Measurements from ENCODE around the gene OSBPL8.

OSBPL8 gene

DNA sequence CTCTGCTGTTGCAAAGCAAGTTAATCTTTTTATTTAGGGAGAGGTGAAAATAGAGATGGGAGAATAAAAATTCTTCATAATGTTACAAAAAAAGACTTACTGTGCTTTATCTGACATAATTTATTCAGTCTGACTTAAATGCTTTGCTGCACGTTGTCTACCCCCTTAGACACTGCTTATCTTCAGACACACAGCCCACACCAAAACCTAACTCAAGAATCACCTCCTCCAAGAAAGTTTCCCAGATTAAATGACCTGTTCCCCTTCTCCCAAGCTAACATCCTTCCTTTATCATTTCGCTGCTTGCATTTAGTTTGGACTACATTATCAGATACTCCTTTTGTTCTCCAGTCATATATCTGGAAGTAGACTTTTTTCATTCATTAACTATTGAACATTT, 3.8 kb downstream of the OSBPL8 start:
- no peak for DNase-seq

DNA sequence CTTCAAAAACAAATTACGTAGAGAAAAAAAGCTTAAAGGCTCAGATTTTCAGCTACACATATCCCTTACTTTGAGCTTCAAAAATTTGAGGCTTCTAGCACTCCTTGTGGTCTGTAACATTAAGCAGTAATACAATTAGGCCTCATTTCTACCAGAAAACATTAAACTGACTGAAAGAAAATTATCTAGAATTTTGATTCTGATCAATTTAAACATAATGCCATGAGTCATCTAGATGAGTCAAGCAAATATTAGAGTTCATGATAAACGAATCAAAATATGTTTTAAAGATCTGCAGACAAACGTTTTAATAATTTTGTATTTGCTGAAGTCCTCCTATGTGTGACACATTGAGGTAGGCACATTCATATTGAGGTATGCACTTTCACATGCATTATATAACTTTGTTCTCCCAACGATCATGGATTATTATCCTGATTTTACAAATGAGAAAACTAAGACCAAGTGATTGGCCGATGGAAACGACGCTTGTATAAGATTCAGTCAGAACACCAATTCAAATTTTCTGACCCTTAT, 4.3 kb downstream of the OSBPL8 start:
- DNase-seq = no peak

- no peak for DNase-seq
These were observed 5.0 kb downstream of the OSBPL8 start for GRCh38 chr12:76554405-76555230.

- DNase-seq = no peak
These were observed 7.1 kb downstream of the OSBPL8 start for GRCh38 chr12:76552343-76552938.

GRCh38 chr12:76551482-76551888, 8.1 kb downstream of the OSBPL8 start:
- no peak for DNase-seq

GRCh38 chr12:76549131-76549530, 10.4 kb downstream of the OSBPL8 start:
- no peak for DNase-seq

DNA sequence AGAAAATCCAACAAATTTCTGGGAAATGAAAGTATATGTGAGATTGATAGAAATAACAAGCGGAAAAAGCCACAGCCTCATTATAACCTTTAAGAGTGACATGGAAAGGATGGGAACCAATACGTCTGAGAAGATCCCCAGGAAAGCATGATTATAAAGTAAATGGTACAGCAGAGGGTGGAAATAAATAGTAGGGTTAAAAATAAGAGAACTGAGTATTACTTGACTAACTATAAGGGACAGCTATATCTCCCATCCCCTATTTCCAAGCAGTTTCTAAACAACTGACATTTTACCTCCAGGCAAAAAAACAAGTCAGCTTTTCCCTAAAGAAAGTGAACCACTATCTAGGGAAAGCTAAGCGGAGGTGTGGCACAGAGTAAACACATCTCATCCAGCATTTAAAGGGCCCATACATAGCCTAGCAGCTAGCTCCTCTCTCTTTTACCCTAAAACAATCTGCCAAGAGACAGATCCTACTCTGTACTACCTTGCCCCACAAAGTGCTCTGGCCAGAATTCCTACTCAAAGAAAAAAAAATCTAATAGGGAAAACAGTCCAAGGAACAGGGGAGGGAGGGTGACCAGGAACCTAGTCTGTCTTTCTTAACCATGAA, 11.2 kb downstream of the OSBPL8 start:
- DNase-seq = no peak

DNA sequence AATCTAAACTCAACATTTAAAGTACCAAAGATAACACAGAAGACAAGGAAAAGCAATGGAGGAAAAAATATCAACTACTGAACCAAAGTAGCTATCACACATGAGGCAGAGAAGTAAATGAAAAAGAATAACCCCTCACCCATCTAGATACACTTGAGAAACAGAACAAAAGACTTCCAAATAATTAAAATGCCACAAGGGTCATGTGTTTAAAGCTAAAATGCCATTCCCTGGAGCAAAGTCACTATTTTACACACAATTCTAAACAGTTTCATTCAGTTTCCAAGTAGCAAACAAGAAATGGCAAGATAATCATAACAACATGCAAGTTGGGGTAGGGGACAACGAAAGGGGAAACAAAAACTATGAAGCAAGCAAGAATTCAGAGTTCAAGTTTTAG, 12.0 kb downstream of the OSBPL8 start:
- DNase-seq = no peak

DNA sequence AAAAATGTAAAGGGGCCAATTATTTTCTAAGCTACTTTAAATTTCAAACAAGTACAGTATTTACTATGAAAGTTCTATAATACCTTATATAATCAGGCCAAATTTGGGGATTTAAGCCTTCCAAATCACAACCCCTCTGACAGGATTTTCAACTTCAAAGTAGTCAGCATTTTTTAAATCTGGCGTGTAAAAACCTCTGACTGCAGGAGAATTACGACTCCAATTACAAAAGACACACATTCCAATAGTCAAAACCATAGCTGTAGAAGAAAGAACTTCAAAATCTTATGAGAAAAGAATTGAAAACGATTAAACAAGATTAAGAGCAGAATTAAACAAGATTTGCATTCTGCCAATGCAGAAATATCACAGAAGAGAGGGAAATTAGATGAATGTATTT, 12.7 kb downstream of the OSBPL8 start:
- no peak for DNase-seq

GRCh38 chr12:76545486-76545885, 14.1 kb downstream of the OSBPL8 start:
- DNase-seq = no peak

- no peak for DNase-seq
These were observed 14.8 kb downstream of the OSBPL8 start for GRCh38 chr12:76544601-76545261.

DNA sequence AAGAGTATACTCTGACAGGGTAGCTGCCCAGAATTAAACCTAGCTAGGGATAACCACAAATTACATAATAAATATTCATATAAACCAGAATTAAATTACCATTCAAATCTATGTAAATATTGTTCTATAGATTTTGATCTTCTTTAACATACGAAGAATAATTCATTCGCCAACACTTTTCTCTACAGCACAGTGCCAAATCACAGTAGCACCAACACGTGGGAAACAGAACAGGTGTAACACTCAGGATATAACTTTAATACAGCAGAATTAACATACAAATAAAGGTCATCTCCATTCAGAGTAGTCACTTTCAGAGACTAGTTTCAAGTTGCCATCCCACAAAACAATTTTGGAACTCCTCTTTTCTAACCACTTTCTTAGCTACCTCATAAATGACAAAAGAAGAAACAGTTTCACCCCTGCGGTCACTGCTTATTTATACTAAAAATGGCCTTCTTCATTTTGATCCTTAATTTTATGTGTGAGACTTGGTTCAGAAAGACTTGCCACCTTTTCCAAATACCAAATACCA, 15.7 kb downstream of the OSBPL8 start:
- no peak for DNase-seq

DNA sequence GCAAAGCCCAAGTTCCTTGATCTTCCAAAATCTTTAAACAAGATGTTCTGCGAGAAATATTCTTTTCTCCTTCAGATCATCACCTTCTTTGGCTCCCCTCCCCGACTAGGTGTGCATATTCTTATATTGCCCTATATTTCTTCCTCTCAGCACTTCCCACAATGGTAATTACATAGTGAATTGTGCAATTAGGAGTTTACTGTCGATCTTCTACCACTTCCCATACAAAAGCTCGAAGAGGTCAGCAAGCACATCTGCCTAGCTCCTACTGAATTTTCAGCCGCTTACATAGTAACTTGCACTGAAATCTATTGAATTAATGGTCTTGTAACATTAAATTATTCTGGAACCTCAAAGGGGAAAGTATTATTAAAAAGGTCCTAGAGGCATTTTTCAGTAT, 16.7 kb downstream of the OSBPL8 start:
- DNase-seq = no peak

GRCh38 chr12:76539727-76540126, 19.8 kb downstream of the OSBPL8 start:
- DNase-seq = no peak

DNA sequence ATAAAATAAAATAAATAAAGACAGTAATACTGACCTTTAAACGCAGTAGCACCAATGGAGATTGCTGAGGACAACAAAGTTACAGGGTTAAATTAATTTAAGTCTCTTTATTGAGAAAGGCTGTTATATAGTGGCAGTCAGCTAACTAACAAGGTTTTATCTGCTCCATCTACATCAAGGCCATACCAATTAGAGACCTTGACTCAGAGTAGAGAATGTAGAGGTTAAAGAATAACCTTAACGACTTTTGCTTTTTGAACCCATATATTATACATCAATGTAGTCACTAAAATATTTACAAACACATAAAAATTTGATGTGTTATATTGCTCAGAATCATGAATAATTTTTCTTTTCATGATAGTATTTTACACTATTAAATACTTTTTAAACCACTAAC, 21.6 kb downstream of the OSBPL8 start:
- DNase-seq = no peak

- no peak for DNase-seq
These were observed 23.0 kb downstream of the OSBPL8 start for GRCh38 chr12:76536546-76536945.

- DNase-seq = no peak
These were observed 24.4 kb downstream of the OSBPL8 start for GRCh38 chr12:76535170-76535569.

GRCh38 chr12:76533331-76533730, 26.2 kb downstream of the OSBPL8 start:
- no peak for DNase-seq

DNA sequence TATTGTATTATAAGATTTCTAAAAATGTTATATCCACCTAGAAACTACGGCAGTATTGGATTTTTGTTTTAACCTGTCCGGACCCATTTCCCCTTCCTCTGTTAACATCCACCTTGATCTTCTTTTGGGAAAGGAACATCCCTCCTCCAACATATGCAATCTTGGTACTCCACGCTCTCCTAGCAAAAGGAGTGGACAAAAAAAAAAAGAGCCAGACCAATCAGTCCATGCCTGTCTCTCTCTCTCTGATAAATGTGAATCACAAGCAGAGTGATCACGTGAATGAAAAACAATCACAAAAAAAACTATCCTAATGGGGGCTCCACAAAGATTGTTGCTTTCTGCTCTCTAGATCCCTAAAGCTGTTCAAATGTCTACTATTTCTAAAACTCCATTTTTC, 27.1 kb downstream of the OSBPL8 start:
- no peak for DNase-seq

- no peak for DNase-seq
These were observed 28.5 kb downstream of the OSBPL8 start for GRCh38 chr12:76531056-76531455.

DNA sequence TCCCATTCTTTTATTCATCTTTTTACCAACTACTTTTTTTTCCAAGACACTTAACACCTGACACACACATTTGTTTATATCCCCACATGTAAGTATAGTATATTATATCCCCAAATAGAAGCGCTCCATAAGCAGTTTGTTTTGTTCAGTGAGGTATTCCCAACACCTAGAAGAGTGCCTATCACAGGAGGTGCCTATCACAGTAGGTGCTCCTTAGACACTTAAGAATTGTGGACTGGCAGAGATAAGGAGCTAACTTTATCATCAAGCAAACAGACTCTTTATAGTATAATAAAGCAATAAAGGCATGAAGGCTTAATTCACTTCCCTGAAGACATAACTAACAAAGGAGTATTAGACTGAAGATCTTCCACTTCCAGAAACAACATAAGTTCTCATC, 29.1 kb downstream of the OSBPL8 start:
- no peak for DNase-seq

DNA sequence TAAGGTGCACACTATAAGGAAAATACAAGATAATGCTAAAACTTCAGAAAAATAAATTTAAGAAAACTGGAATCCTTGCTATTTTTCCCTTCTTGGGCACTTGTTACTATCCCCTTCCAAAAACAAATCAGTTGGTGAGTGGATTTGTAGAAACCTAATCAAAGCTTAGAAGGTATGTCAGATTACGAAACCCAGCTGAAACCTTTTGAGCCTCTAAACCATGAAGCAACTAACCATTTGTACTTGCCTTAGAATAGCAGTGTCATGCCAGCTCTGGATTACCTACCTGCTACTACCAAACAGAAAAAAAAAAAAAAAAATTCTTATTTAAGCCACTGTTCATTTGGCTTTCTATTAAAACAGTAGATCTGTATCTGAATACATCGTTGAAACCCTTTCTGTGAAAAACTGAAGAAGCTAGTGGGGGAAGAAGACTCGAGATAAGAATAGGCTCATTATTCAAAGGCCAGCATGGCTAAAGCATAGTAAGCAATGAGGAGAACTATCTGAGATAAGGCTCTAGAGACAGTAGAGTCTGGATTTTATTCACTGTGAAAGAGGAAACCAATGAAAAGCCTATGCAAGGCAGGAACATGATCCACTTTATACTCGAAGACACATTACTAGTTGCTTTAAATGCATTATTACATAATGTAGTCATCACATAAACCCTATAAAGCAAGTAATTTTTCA, 30.2 kb downstream of the OSBPL8 start:
- no peak for DNase-seq

- no peak for DNase-seq
These were observed 36.2 kb downstream of the OSBPL8 start for GRCh38 chr12:76523408-76523807.

All from activated naive CD4-positive, alpha-beta T cell treated with Interleukin-2 at 50 U/mL for 16 hours (primary cell).